HCT116 (cell line): ENCODE measurements around the gene PCDH15. TPM values are rescaled to one million over a fixed set of nuclear protein-coding genes. Genes with fewer than 3 reads are reported as not detected.

Experiments used
- ATAC-seq: fragments of 200-7000 bp; cut with Tn5 transposase; 2 replicates; pipeline ENCODE4 v1.9.1; 2020; ENCODE audit warnings: mild to moderate bottlenecking, moderate library complexity
- BruUV-seq: library from RNA; stranded (reverse); fragments of 400-500 nt; replicated peaks from 2 replicates; lab custom pipeline; 2021; lab: Mats Ljungman, UMichigan
- CTCF ChIA-PET: fragments of 300-600 bp; sonication (Branson Sonifier 250); formaldehyde crosslinking; loops from one replicate; lab custom pipeline; 2021; ENCODE audit warnings: antibody characterized with exemption; lab: Charles Lee
- POLR2A ChIA-PET: fragments of 300-600, 350-600 bp; sonication (Branson Sonifier 250); formaldehyde crosslinking; loops from one replicate; lab custom pipeline; 2021; ENCODE audit warnings: antibody characterized with exemption; lab: Charles Lee
- RAD21 ChIA-PET, 2 experiments: fragments of 300-600 bp; sonication (Branson Sonifier 250); formaldehyde crosslinking; loops; one replicate each; lab custom pipeline; 2023; ENCODE audit warnings: low total read pairs in 2 of 2; ENCODE audit not compliant: uncharacterized antibody in 2 of 2, unreplicated experiment in 2 of 2, low non-redundant PET in 1 of 2; lab: Charles Lee
- DNase-seq: peaks from one replicate; pipeline ENCODE4 v3.0.0-alpha.2; 2010; ENCODE audit warnings: low read depth, low spot score
- H2AFZ ChIP-seq: fragments of 200-600 bp; shearing (Covaris generic), sonication (generic); 2 replicates; pipeline ENCODE4 v1.6.1; 2017; ENCODE audit warnings: low read depth, mixed run types, mixed read lengths, antibody characterized with exemption, low read length; ENCODE audit not compliant: poor library complexity, severe bottlenecking
- H3K27ac ChIP-seq: 2 replicates; pipeline ENCODE4 v1.5.1; 2012; ENCODE audit warnings: low read depth, low read length
- H3K27me3 ChIP-seq: fragments of 200-600 bp; sonication (generic); 2 replicates; pipeline ENCODE4 v1.6.1; 2016; ENCODE audit warnings: mixed run types, low read length, mixed read lengths; ENCODE audit not compliant: insufficient read depth
- H3K36me3 ChIP-seq, 2 experiments: fragments of 200-500 bp in 1 of 2; fragments of 200-600 bp in 1 of 2; sonication (Bioruptor generic) in 1 of 2; sonication (generic) in 1 of 2; 2 replicates each; pipeline versions ENCODE4 v1.5.1 to v1.6.1; 2014 to 2016; ENCODE audit warnings: low read length in 2 of 2, inconsistent platforms in 1 of 2, mixed read lengths in 1 of 2, mixed run types in 1 of 2; ENCODE audit not compliant: insufficient read depth in 2 of 2, control insufficient read depth in 1 of 2
- H3K4me1 ChIP-seq, 2 experiments: fragments of 200-600 bp in 1 of 2; sonication (generic) in 1 of 2; 2 replicates each; pipeline versions ENCODE4 v1.5.1 to v1.6.1; 2012 to 2017; ENCODE audit warnings: low read length in 2 of 2, inconsistent platforms in 1 of 2, mild to moderate bottlenecking in 1 of 2, mixed read lengths in 1 of 2, mixed run types in 1 of 2, moderate library complexity in 1 of 2; ENCODE audit not compliant: insufficient read depth in 2 of 2, control insufficient read depth in 1 of 2
- H3K4me2 ChIP-seq: fragments of 200-600 bp; sonication (generic); 2 replicates; pipeline ENCODE4 v1.6.1; 2017; ENCODE audit warnings: mixed run types, low read length, mixed read lengths
- H3K4me3 ChIP-seq, 2 experiments: fragments of 200-600 bp in 1 of 2; sonication (generic) in 1 of 2; replicated peaks in 1 of 2; 2 replicates each; pipeline ENCODE4 v1.5.1; 2011 to 2016; ENCODE audit warnings: low read length in 2 of 2, control low read depth in 1 of 2, low read depth in 1 of 2, mild to moderate bottlenecking in 1 of 2, mixed read lengths in 1 of 2, mixed run types in 1 of 2
- H3K79me2 ChIP-seq: fragments of 200-600 bp; sonication (generic); 2 replicates; pipeline ENCODE4 v1.6.1; 2017; ENCODE audit warnings: mild to moderate bottlenecking, mixed run types, low read length, moderate library complexity, mixed read lengths; ENCODE audit not compliant: insufficient read depth
- H3K9ac ChIP-seq: fragments of 200-600 bp; sonication (generic); 2 replicates; pipeline ENCODE4 v1.6.1; 2016; ENCODE audit warnings: low read length, mixed read lengths
- H3K9me2 ChIP-seq: fragments of 200-600 bp; sonication (generic), shearing (Covaris generic); 2 replicates; pipeline ENCODE4 v1.6.1; 2017; ENCODE audit warnings: mixed run types, mild to moderate bottlenecking, moderate library complexity; ENCODE audit not compliant: insufficient read depth
- H3K9me3 ChIP-seq, 2 experiments: fragments of 200-500 bp in 1 of 2; fragments of 200-600 bp in 1 of 2; sonication (Bioruptor generic) in 1 of 2; sonication (generic) in 1 of 2; 2 replicates each; pipeline ENCODE4 v1.6.1; 2014 to 2017; ENCODE audit warnings: low read length in 2 of 2, mixed read lengths in 2 of 2, inconsistent platforms in 1 of 2, low read depth in 1 of 2, mild to moderate bottlenecking in 1 of 2, mixed run types in 1 of 2, moderate library complexity in 1 of 2; ENCODE audit not compliant: control insufficient read depth in 1 of 2, insufficient read depth in 1 of 2
- H4K20me1 ChIP-seq: fragments of 200-600 bp; sonication (generic), shearing (Covaris generic); 2 replicates; pipeline ENCODE4 v1.6.1; 2017; ENCODE audit warnings: mixed run types, mild to moderate bottlenecking, moderate library complexity; ENCODE audit not compliant: insufficient read depth
- ATF3 ChIP-seq: IDR thresholded peaks from 2 replicates; pipeline ENCODE4 v1.6.1; 2012
- CEBPB ChIP-seq: IDR thresholded peaks from 2 replicates; pipeline ENCODE4 v1.6.1; 2012; ENCODE audit warnings: low read depth
- CTCF ChIP-seq, 3 experiments: fragments of 200-600 bp in 1 of 3; sonication (generic) in 1 of 3; IDR thresholded peaks in 2 of 3; conservative IDR thresholded peaks in 1 of 3; 2 replicates each; pipeline ENCODE4 v1.5.1; 2012 to 2017; ENCODE audit warnings: low read depth in 2 of 3, low read length in 2 of 3, antibody characterized with exemption in 1 of 3, borderline replicate concordance in 1 of 3, control low read depth in 1 of 3, mild to moderate bottlenecking in 1 of 3, mixed read lengths in 1 of 3, mixed run types in 1 of 3, moderate library complexity in 1 of 3; ENCODE audit not compliant: insufficient read depth in 1 of 3
- EGR1 ChIP-seq: IDR thresholded peaks from 2 replicates; pipeline ENCODE4 v1.6.1; 2012; ENCODE audit warnings: low read depth
- ELF1 ChIP-seq: IDR thresholded peaks from 2 replicates; pipeline ENCODE4 v1.6.1; 2012; ENCODE audit warnings: low read depth, borderline replicate concordance
- JUND ChIP-seq: IDR thresholded peaks from 2 replicates; pipeline ENCODE4 v1.6.1; 2012
- SRF ChIP-seq: IDR thresholded peaks from 2 replicates; pipeline ENCODE4 v1.6.1; 2012; ENCODE audit warnings: low read depth
- TCF7L2 ChIP-seq: IDR thresholded peaks from 2 replicates; pipeline ENCODE4 v1.7.0; 2011; ENCODE audit warnings: borderline replicate concordance, inconsistent platforms; ENCODE audit not compliant: insufficient read depth, insufficient read length; ENCODE audit errors: extremely low read depth
- ZBTB33 ChIP-seq: IDR thresholded peaks from 2 replicates; pipeline ENCODE4 v1.6.1; 2011; ENCODE audit warnings: mild to moderate bottlenecking, low read length, moderate library complexity; ENCODE audit not compliant: insufficient replicate concordance; ENCODE audit errors: extremely low read depth
- intact Hi-C: fragments of 100-400 bp; cut with micrococcal nuclease; formaldehyde crosslinking; loops from 2 replicates; pipeline ENCODE4 v1.10.0; 2022
- total RNA-seq: library from RNA; stranded (reverse); gene quantifications from one replicate; pipeline ENCODE4 v1.2.1, GENCODE V29; 2021; ENCODE audit not compliant: unreplicated experiment

PCDH15 gene
- total RNA-seq, 1 experiment from 2014 or later, result not detected

GRCh38 chr10:54843085-54843646 lies 42.1 kb upstream of the PCDH15 start:
- H3K36me3 ChIP-seq, result no peaks in the 10 kb centered on the region
- H3K9me3 ChIP-seq, result peaks cover 4 to 11% of the 10 kb centered on the region in 2 experiments; a peak in 2 of 4 replicates
- H3K4me3 ChIP-seq, result no peak overlapping the region
- H3K79me2 ChIP-seq, result no peaks in the 10 kb centered on the region
- no peak overlapping the region for H3K4me2 ChIP-seq
- RAD21 ChIA-PET, result no interaction called here
- no peaks in the 10 kb centered on the region for H3K4me1 ChIP-seq
- no peak overlapping the region for H2AFZ ChIP-seq
- POLR2A ChIA-PET, result no interaction called here
- TF ChIP-seq ATF3 (no peak), CTCF (IDR thresholded peaks at IDR 0.05 in 2 of 3, conservative IDR thresholded peaks at IDR 0.05 in 1 of 3; ENCODE audit: borderline replicate concordance in 1 of 3, insufficient read depth in 1 of 3, low read depth in 2 of 3, low read length in 2 of 3) (no peak), SRF (no peak), TCF7L2 (no peak), ZBTB33 (no peak), ELF1 (no peak), EGR1 (no peak), CEBPB (no peak), JUND (no peak)
- no peak overlapping the region for H3K27ac ChIP-seq
- ATAC-seq (no peak), DNase-seq (no peak)
- intact Hi-C loops, result no loop called here
- no peaks in the 10 kb centered on the region for H3K27me3 ChIP-seq
- no peak overlapping the region for H3K9ac ChIP-seq
- CTCF ChIA-PET, result no interaction called here
- H4K20me1 ChIP-seq, result no peaks in the 10 kb centered on the region
- H3K9me2 ChIP-seq, result no peaks in the 10 kb centered on the region
- no TSS peak for BruUV-seq
